K562 (cell line): ENCODE measurements around the gene RESP18. TPM values are rescaled to one million over a fixed set of nuclear protein-coding genes. Genes with fewer than 3 reads are reported as not detected.

Source experiments
- EP400 ChIP-seq: fragments of 450-650 bp; IDR thresholded peaks from 2 replicates; pipeline ENCODE4 v1.6.1; 2017; ENCODE audit warnings: antibody characterized with exemption, mild to moderate bottlenecking, moderate library complexity
- NR2C2 ChIP-seq, 2 experiments: fragments of 200-800 bp in 1 of 2; sonication (Bioruptor generic) in 1 of 2; sonication (generic) in 1 of 2; formaldehyde crosslinking in 1 of 2; IDR thresholded peaks; 2 replicates each; pipeline versions ENCODE4 v1.6.1 to v1.8.0; 2016 to 2022; ENCODE audit warnings: mild to moderate bottlenecking in 1 of 2, missing compliant biosample characterization in 1 of 2, missing genetic modification characterization in 1 of 2, missing genetic modification reagents in 1 of 2
- RHOXF2B ChIP-seq: fragments of 250-450 bp; sonication (Bioruptor Pico); conservative IDR thresholded peaks from 2 replicates; pipeline ENCODE4 v1.5.1; 2021
- TFAP4 ChIP-seq: sonication (generic); formaldehyde crosslinking; IDR thresholded peaks from 2 replicates; pipeline ENCODE4 v1.8.0; 2022; ENCODE audit warnings: missing genetic modification reagents, mild to moderate bottlenecking, moderate library complexity, borderline replicate concordance
- TSHZ1 ChIP-seq: fragments of 250-450 bp; sonication (Bioruptor Pico); IDR thresholded peaks from 2 replicates; pipeline ENCODE4 v1.4.0; 2020; ENCODE audit warnings: mild to moderate bottlenecking, moderate library complexity
- ZMIZ1 ChIP-seq, 2 experiments: fragments of 150-350 bp in 1 of 2; IDR thresholded peaks; 2 replicates each; pipeline ENCODE4 v1.6.1; 2012 to 2016; ENCODE audit warnings: low read depth in 2 of 2, low read length in 2 of 2, mild to moderate bottlenecking in 1 of 2, moderate library complexity in 1 of 2
- ZNF511 ChIP-seq: sonication (generic); formaldehyde crosslinking; IDR thresholded peaks from 2 replicates; pipeline ENCODE4 v1.8.0; 2022; ENCODE audit warnings: mild to moderate bottlenecking, missing genetic modification reagents
- polyA plus RNA-seq, 8 experiments: library from polyadenylated mRNA; depleted of rRNA in 4 of 8; stranded (reverse) in 5 of 8; unstranded in 3 of 8; fragments of >200 nt; fragmentation: Nextera tagmentation in 2 of 8; fragmentation: Illumina TruSeq in 1 of 8; extraction: Ambion mirVana in 2 of 8; extraction: Trizol in 1 of 8; gene quantifications; 2 replicates each; pipeline versions ENCODE4 v1.2.1 to v1.2.3, GENCODE V29; 2011 to 2014; ENCODE audit warnings: inconsistent platforms in 1 of 8, missing spikeins in 1 of 8
- total RNA-seq, 7 experiments: library from RNA; depleted of rRNA in 6 of 7; stranded (reverse); fragments of >200 nt in 6 of 7; fragmentation: Illumina TruSeq in 2 of 7; extraction: Trizol in 2 of 7; gene quantifications; 2 replicates each; pipeline versions ENCODE4 v1.2.1 to v1.2.3, GENCODE V29; 2011 to 2021; ENCODE audit warnings: low replicate concordance in 1 of 7

RESP18 gene
- total and polyA plus RNA-seq, 9 of the 15 experiments (the other 6 are each of a cell fraction or from before 2014, with no cell fraction given), result not detected

GRCh38 chr2:219331560-219332213 lies 857 bp downstream of the RESP18 start (continued):
- no peak for TF ChIP-seq ZMIZ1 (IDR thresholded peaks at IDR 0.05; ENCODE audit: low read depth in 2 of 2, low read length in 2 of 2)
- TF ChIP-seq ZNF511 (CRISPR knock-in tag), result peak; percentile 83
- TF ChIP-seq EP400, result no peak
- no peak for TF ChIP-seq TSHZ1 (CRISPR knock-in tag)
- TF ChIP-seq RHOXF2B, result no peak
- peak; percentile 69; the same call in 1 of the 2 replicates for TF ChIP-seq TFAP4 (CRISPR knock-in tag)
- peak; percentile 65; the same call in 1 of the 2 replicates for TF ChIP-seq NR2C2 (CRISPR knock-in tag; IDR thresholded peaks at IDR 0.05)
- TF ChIP-seq NR2C2 (tag; IDR thresholded peaks at IDR 0.05), result no peak
